HepG2 (cell line): ENCODE data around the gene KCNJ5. TPM values are rescaled to one million over a fixed set of nuclear protein-coding genes. Genes with fewer than 3 reads are reported as not detected.

Source experiments
- FOXA3 ChIP-seq: IDR thresholded peaks from 2 replicates; pipeline ENCODE4 v1.6.1; 2016; ENCODE audit warnings: missing genetic modification reagents, missing compliant biosample characterization
- GLI4 ChIP-seq: sonication (generic); formaldehyde crosslinking; IDR thresholded peaks from 2 replicates; pipeline ENCODE4 v1.5.1; 2020; ENCODE audit warnings: missing genetic modification reagents, mild to moderate bottlenecking, moderate library complexity, borderline replicate concordance
- NKX3-1 ChIP-seq: sonication (generic); formaldehyde crosslinking; IDR thresholded peaks from 2 replicates; pipeline ENCODE4 v1.5.0; 2020; ENCODE audit warnings: missing genetic modification reagents
- ZNF407 ChIP-seq: sonication (generic); formaldehyde crosslinking; IDR thresholded peaks from one replicate; pipeline ENCODE4 v1.5.1; 2020; ENCODE audit warnings: mild to moderate bottlenecking, missing genetic modification reagents; ENCODE audit errors: not compliant biosample characterization
- polyA plus RNA-seq, 8 experiments: library from polyadenylated mRNA; depleted of rRNA in 3 of 8; stranded (reverse) in 7 of 8; unstranded in 1 of 8; fragments of >200 nt; fragmentation: Illumina TruSeq in 4 of 8; extraction: Trizol in 4 of 8; gene quantifications; 2 replicates each; pipeline versions ENCODE4 v1.2.1 to v1.2.3, GENCODE V29; 2011 to 2016; ENCODE audit warnings: low read depth in 4 of 8, missing spikeins in 1 of 8, mixed read lengths in 1 of 8; ENCODE audit not compliant: insufficient read depth in 1 of 8
- total RNA-seq, 5 experiments: library from RNA; depleted of rRNA; stranded (reverse); fragments of >200 nt; fragmentation: Illumina TruSeq; extraction: Trizol; gene quantifications; 2 replicates each; pipeline ENCODE4 v1.2.3, GENCODE V29; 2016; ENCODE audit warnings: low read depth in 1 of 5
- TF ChIP-seq, protein P1 (sequence below): sonication (generic); formaldehyde crosslinking; IDR thresholded peaks from 2 replicates; pipeline ENCODE4 v1.5.1; 2020; ENCODE audit warnings: mild to moderate bottlenecking, moderate library complexity, missing genetic modification reagents

Gene KCNJ5
- total and polyA plus RNA-seq, 2 of the 13 experiments (the other 11 are each of a cell fraction or from before 2014, with no cell fraction given), result not detected

GRCh38 chr11:128964463-128964930, 73.3 kb downstream of the KCNJ5 start (continued):
- no peak for TF ChIP-seq ZNF407 (CRISPR knock-in tag)
- no peak for TF ChIP-seq NKX3-1 (CRISPR knock-in tag)
- TF ChIP-seq, protein P1, sequence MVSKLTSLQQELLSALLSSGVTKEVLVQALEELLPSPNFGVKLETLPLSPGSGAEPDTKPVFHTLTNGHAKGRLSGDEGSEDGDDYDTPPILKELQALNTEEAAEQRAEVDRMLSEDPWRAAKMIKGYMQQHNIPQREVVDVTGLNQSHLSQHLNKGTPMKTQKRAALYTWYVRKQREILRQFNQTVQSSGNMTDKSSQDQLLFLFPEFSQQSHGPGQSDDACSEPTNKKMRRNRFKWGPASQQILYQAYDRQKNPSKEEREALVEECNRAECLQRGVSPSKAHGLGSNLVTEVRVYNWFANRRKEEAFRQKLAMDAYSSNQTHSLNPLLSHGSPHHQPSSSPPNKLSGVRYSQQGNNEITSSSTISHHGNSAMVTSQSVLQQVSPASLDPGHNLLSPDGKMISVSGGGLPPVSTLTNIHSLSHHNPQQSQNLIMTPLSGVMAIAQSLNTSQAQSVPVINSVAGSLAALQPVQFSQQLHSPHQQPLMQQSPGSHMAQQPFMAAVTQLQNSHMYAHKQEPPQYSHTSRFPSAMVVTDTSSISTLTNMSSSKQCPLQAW (CRISPR knock-in tag), result no peak
- no peak for TF ChIP-seq FOXA3
- no peak for TF ChIP-seq GLI4 (CRISPR knock-in tag)
